Activated naive CD8-positive, alpha-beta T cell treated with anti-CD3 and anti-CD28 coated beads for 36 hours (primary cell): ENCODE data around the gene MISFA. TPM values are rescaled to one million over a fixed set of nuclear protein-coding genes. Genes with fewer than 3 reads are reported as not detected.
"Not testable (repeated sequence)": the region's sequence is repeated elsewhere in the genome, so short reads cannot be mapped to it uniquely, and the experiment has no call there.

Experiments
- DNase-seq: peaks from one replicate; pipeline ENCODE4 v3.0.0; 2021
- H3K27ac Mint-ChIP-seq: one replicate; pipeline ENCODE4 v1.8.0; 2022; ENCODE audit warnings: mild to moderate bottlenecking, moderate library complexity, mixed read lengths
- H3K27me3 Mint-ChIP-seq: one replicate; pipeline ENCODE4 v1.8.0; 2022; ENCODE audit warnings: mild to moderate bottlenecking, mixed read lengths
- H3K36me3 Mint-ChIP-seq: one replicate; pipeline ENCODE4 v1.8.0; 2021; ENCODE audit warnings: mild to moderate bottlenecking, mixed read lengths
- H3K4me1 Mint-ChIP-seq: one replicate; pipeline ENCODE4 v1.8.0; 2021; ENCODE audit warnings: mixed read lengths
- H3K4me3 Mint-ChIP-seq: one replicate; pipeline ENCODE4 v1.8.0; 2022; ENCODE audit warnings: mild to moderate bottlenecking, moderate library complexity, mixed read lengths
- H3K9me3 Mint-ChIP-seq: one replicate; pipeline ENCODE4 v1.8.0; 2022; ENCODE audit warnings: mixed read lengths
- total RNA-seq, 2 experiments: library from RNA; stranded (reverse); gene quantifications; one replicate each; pipeline ENCODE4 v1.2.3, GENCODE V29; 2021

MISFA gene
- 1 to 10 TPM in 1 of 2 experiments, under 1 TPM in 1; 0.54 to 1.4 TPM for total RNA-seq

GRCh38 chr11:18599739-18600230 lies at the start of gene MISFA:
MISFA (plus strand) TSS chr11:18599789; CDS start chr11:18599929, 140 bp downstream.
- no peak within 1 kb of the TSS for H3K27ac Mint-ChIP-seq
- no peak within 1 kb of the TSS for H3K4me3 Mint-ChIP-seq
- H3K4me1 Mint-ChIP-seq, result no peaks in the 10 kb centered on the region
- H3K36me3 Mint-ChIP-seq, result no peaks in the 10 kb centered on the region
- H3K9me3 Mint-ChIP-seq, result no peaks in the 10 kb centered on the region
- DNase-seq, result no peak
- H3K27me3 Mint-ChIP-seq, result no peaks in the 10 kb centered on the region

- no peak for DNase-seq
- no peak overlapping the region for H3K27ac Mint-ChIP-seq
- H3K4me3 Mint-ChIP-seq, result no peak overlapping the region
- no peaks in the 10 kb centered on the region for H3K27me3 Mint-ChIP-seq
- H3K36me3 Mint-ChIP-seq, result peaks cover 4% of the 10 kb centered on the region
- H3K9me3 Mint-ChIP-seq, result no peaks in the 10 kb centered on the region
- no peaks in the 10 kb centered on the region for H3K4me1 Mint-ChIP-seq
These were observed 36.4 kb upstream of the MISFA start for GRCh38 chr11:18563090-18563730.

GRCh38 chr11:18564149-18564548 lies 35.4 kb upstream of the MISFA start:
- Mint-ChIP-seq H3K27ac (no peak overlapping the region), H3K27me3 (no peaks in the 10 kb centered on the region)

GRCh38 chr11:18566406-18566805 lies 33.2 kb upstream of the MISFA start:
- Mint-ChIP-seq H3K36me3 (peaks cover 8% of the 10 kb centered on the region), H3K27ac (no peak overlapping the region), H3K27me3 (no peaks in the 10 kb centered on the region), H3K4me1 (no peaks in the 10 kb centered on the region), H3K9me3 (no peaks in the 10 kb centered on the region), H3K4me3 (no peak overlapping the region)
- no peak for DNase-seq

More at GRCh38 chr11:18564149-18564548, 35.4 kb upstream of the MISFA start:
- Mint-ChIP-seq H3K9me3 (no peaks in the 10 kb centered on the region), H3K4me1 (no peaks in the 10 kb centered on the region), H3K4me3 (no peak overlapping the region), H3K36me3 (peaks cover 4% of the 10 kb centered on the region)
- DNase-seq, result no peak

GRCh38 chr11:18567081-18567480 lies 32.5 kb upstream of the MISFA start:
- no peak for DNase-seq
- Mint-ChIP-seq H3K4me1 (no peaks in the 10 kb centered on the region), H3K4me3 (no peak overlapping the region)

GRCh38 chr11:18575361-18575760 lies 24.2 kb upstream of the MISFA start:
- no peaks in the 10 kb centered on the region for H3K27me3 Mint-ChIP-seq
- no peak overlapping the region for H3K27ac Mint-ChIP-seq
- no peaks in the 10 kb centered on the region for H3K9me3 Mint-ChIP-seq
- DNase-seq, result no peak
- H3K4me3 Mint-ChIP-seq, result no peak overlapping the region
- peaks cover 16% of the 10 kb centered on the region for H3K36me3 Mint-ChIP-seq
- H3K4me1 Mint-ChIP-seq, result peaks cover 8% of the 10 kb centered on the region

More at GRCh38 chr11:18567081-18567480, 32.5 kb upstream of the MISFA start:
- Mint-ChIP-seq H3K9me3 (no peaks in the 10 kb centered on the region), H3K36me3 (peaks cover 9% of the 10 kb centered on the region), H3K27ac (no peak overlapping the region), H3K27me3 (no peaks in the 10 kb centered on the region)

- Mint-ChIP-seq H3K9me3 (no peaks in the 10 kb centered on the region), H3K27ac (peak overlapping the region; percentile 31), H3K27me3 (no peaks in the 10 kb centered on the region), H3K4me3 (no peak overlapping the region), H3K4me1 (peaks cover 8% of the 10 kb centered on the region), H3K36me3 (peaks cover 12% of the 10 kb centered on the region)
- peak; percentile 4 for DNase-seq
These were observed 20.5 kb upstream of the MISFA start for GRCh38 chr11:18578975-18579598.

GRCh38 chr11:18580113-18580766 lies 19.3 kb upstream of the MISFA start:
- Mint-ChIP-seq H3K4me3 (no peak overlapping the region), H3K9me3 (no peaks in the 10 kb centered on the region), H3K27me3 (no peaks in the 10 kb centered on the region), H3K36me3 (peaks cover 12% of the 10 kb centered on the region), H3K4me1 (peaks cover 8% of the 10 kb centered on the region), H3K27ac (no peak overlapping the region)
- no peak for DNase-seq

- H3K27ac Mint-ChIP-seq, result no peak overlapping the region
- no peak for DNase-seq
- H3K4me3 Mint-ChIP-seq, result no peak overlapping the region
- H3K27me3 Mint-ChIP-seq, result no peaks in the 10 kb centered on the region
- no peaks in the 10 kb centered on the region for H3K9me3 Mint-ChIP-seq
- peaks cover 8% of the 10 kb centered on the region for H3K36me3 Mint-ChIP-seq
- peaks cover 6% of the 10 kb centered on the region for H3K4me1 Mint-ChIP-seq
These were observed 17.8 kb upstream of the MISFA start for GRCh38 chr11:18581825-18582224.

GRCh38 chr11:18588297-18589252 lies 11.0 kb upstream of the MISFA start, which contains the start of gene UEVLD:
UEVLD (minus strand) TSS chr11:18588734; CDS start chr11:18588654, 80 bp downstream.
- Mint-ChIP-seq H3K4me1 (peaks cover 7% of the 10 kb centered on the region), H3K4me3 (no peak within 1 kb of the TSS), H3K27me3 (no peaks in the 10 kb centered on the region), H3K27ac (no peak within 1 kb of the TSS), H3K36me3 (no peaks in the 10 kb centered on the region), H3K9me3 (no peaks in the 10 kb centered on the region)
- peak; percentile 79 for DNase-seq

GRCh38 chr11:18590571-18590970 lies 9.0 kb upstream of the MISFA start:
- DNase-seq, result no peak
- H3K4me1 Mint-ChIP-seq, result peaks cover 7% of the 10 kb centered on the region
- H3K27ac Mint-ChIP-seq, result no peak overlapping the region
- no peak overlapping the region for H3K4me3 Mint-ChIP-seq
- no peaks in the 10 kb centered on the region for H3K27me3 Mint-ChIP-seq
- H3K9me3 Mint-ChIP-seq, result no peaks in the 10 kb centered on the region
- H3K36me3 Mint-ChIP-seq, result no peaks in the 10 kb centered on the region

- H3K4me1 Mint-ChIP-seq, DNase-seq, H3K4me3 Mint-ChIP-seq, H3K27me3 Mint-ChIP-seq, H3K36me3 Mint-ChIP-seq, H3K27ac Mint-ChIP-seq, H3K9me3 Mint-ChIP-seq: not testable (repeated sequence)
These were observed 5.5 kb upstream of the MISFA start for GRCh38 chr11:18594088-18594487.

- DNase-seq, result no peak
- no peak overlapping the region for H3K27ac Mint-ChIP-seq
- H3K4me3 Mint-ChIP-seq, result no peak overlapping the region
- peaks cover 5% of the 10 kb centered on the region for H3K4me1 Mint-ChIP-seq
- H3K27me3 Mint-ChIP-seq, result no peaks in the 10 kb centered on the region
- no peaks in the 10 kb centered on the region for H3K36me3 Mint-ChIP-seq
- H3K9me3 Mint-ChIP-seq, result no peaks in the 10 kb centered on the region
These were observed 4.4 kb upstream of the MISFA start for GRCh38 chr11:18594999-18595749.
